ENCODE results near the gene CDC25C. TPM values are rescaled to one million over a fixed set of nuclear protein-coding genes. Genes with fewer than 3 reads are reported as not detected.

The CDC25C gene
- total and polyA plus RNA-seq, 4 donors: 0.49 to 6.9 (median 0.59) TPM; not detected in 1

GRCh38 chr5:138336952-138337684 is 5.5 kb upstream of the CDC25C start:
- no peak for DNase-seq (ENCODE audit: low spot score)
- Histone ChIP-seq H3K4me1 (ENCODE audit: control insufficient read depth in 4 of 4, insufficient read depth in 4 of 4, low read length in 3 of 4) (peaks cover 1 to 16% (median 9%) of the 10 kb centered on the region in 4 donors), H3K27ac (ENCODE audit: low read depth in 1 of 2, low read length in 2 of 2) (peak overlapping the region; percentile 95 to 99), H3K9ac (ENCODE audit: low read depth in 1 of 2, low read length in 2 of 2) (peak overlapping the region; percentile 67 to 78), H3K9me3 (ENCODE audit: control insufficient read depth in 4 of 4, low read length in 3 of 4) (no peaks in the 10 kb centered on the region), H3K36me3 (ENCODE audit: control insufficient read depth in 4 of 4, insufficient read depth in 3 of 4, low read depth in 1 of 4, low read length in 3 of 4) (peaks cover 0 to 8% (median 5%) of the 10 kb centered on the region in 4 donors), H3K27me3 (ENCODE audit: control insufficient read depth in 4 of 4, insufficient read depth in 4 of 4, low read length in 3 of 4) (no peaks in the 10 kb centered on the region), H3K4me3 (ENCODE audit: low read depth in 1 of 3, low read length in 3 of 3) (peak overlapping the region; percentile 73 to 86 (median 74))
- WGBS: 19% methylated on average over 13 of the region's 13 CpGs
- TF ChIP-seq JUND (IDR thresholded peaks at IDR 0.05) (peak; percentile 59 to 92), MAX (IDR thresholded peaks at IDR 0.05) (no peak), FOXA1 (IDR thresholded peaks at IDR 0.05) (no peak), HNF4G (IDR thresholded peaks at IDR 0.05) (no peak), HNF4A (conservative IDR thresholded peaks at IDR 0.05) (no peak), YY1 (IDR thresholded peaks at IDR 0.05) (no peak)

DNA sequence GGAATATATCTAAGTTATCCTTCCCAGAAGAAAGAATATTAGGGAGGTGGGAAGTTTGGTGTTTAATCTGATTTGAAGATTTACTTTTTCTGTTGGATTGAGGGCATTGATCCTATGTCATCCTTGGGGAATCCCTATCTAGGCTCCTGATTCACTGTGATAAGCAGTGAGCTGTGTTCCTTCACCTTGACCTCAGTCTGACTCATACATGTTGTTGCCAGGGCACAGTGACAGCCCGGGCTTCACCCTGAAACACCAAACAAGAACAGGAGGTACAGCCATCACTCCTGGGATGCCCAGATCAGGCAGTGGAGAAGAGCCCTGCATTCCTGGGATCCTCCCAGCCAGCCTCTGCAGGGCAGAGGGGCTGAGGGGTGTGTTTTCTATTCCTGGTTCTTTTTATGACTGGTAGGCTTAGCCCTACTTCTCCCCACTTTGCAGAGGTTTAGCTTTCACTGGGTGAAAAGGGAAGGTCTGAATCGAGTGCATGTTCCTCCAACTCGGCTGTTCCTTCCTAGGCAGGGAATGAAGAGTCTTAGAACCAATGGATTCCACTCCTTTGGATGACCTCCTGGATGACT is 3.4 kb upstream of the CDC25C start:
- peaks cover 2 to 30% (median 23%) of the 10 kb centered on the region in 4 donors for H3K4me1 ChIP-seq (ENCODE audit: control insufficient read depth in 4 of 4, insufficient read depth in 4 of 4, low read length in 3 of 4)
- no peaks in the 10 kb centered on the region for H3K9me3 ChIP-seq (ENCODE audit: control insufficient read depth in 4 of 4, low read length in 3 of 4)
- no peak overlapping the region for H3K4me3 ChIP-seq (ENCODE audit: low read depth in 1 of 3, low read length in 3 of 3)
- no peak for TF ChIP-seq HNF4A (conservative IDR thresholded peaks at IDR 0.05)
- no peak for TF ChIP-seq FOXA1 (IDR thresholded peaks at IDR 0.05)
- TF ChIP-seq RAD21 (IDR thresholded peaks at IDR 0.05): no peak
- TF ChIP-seq GABPA (IDR thresholded peaks at IDR 0.05 in 1 of 2, conservative IDR thresholded peaks at IDR 0.05 in 1 of 2): no peak
- no peak for TF ChIP-seq YY1 (IDR thresholded peaks at IDR 0.05)
- no peak for TF ChIP-seq FOXA2 (IDR thresholded peaks at IDR 0.05)
- TF ChIP-seq, protein P1, sequence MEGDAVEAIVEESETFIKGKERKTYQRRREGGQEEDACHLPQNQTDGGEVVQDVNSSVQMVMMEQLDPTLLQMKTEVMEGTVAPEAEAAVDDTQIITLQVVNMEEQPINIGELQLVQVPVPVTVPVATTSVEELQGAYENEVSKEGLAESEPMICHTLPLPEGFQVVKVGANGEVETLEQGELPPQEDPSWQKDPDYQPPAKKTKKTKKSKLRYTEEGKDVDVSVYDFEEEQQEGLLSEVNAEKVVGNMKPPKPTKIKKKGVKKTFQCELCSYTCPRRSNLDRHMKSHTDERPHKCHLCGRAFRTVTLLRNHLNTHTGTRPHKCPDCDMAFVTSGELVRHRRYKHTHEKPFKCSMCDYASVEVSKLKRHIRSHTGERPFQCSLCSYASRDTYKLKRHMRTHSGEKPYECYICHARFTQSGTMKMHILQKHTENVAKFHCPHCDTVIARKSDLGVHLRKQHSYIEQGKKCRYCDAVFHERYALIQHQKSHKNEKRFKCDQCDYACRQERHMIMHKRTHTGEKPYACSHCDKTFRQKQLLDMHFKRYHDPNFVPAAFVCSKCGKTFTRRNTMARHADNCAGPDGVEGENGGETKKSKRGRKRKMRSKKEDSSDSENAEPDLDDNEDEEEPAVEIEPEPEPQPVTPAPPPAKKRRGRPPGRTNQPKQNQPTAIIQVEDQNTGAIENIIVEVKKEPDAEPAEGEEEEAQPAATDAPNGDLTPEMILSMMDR (IDR thresholded peaks at IDR 0.05; ENCODE audit: low read depth, low read length, missing input control): no peak
- no peak for TF ChIP-seq MAX (IDR thresholded peaks at IDR 0.05)
- no peak for TF ChIP-seq NR2F2 (IDR thresholded peaks at IDR 0.05)
- no peak for TF ChIP-seq EGR1 (IDR thresholded peaks at IDR 0.05; ENCODE audit: low read depth in 2 of 2)
- no peak for TF ChIP-seq TAF1 (conservative IDR thresholded peaks at IDR 0.05)
- TF ChIP-seq, protein P2, sequence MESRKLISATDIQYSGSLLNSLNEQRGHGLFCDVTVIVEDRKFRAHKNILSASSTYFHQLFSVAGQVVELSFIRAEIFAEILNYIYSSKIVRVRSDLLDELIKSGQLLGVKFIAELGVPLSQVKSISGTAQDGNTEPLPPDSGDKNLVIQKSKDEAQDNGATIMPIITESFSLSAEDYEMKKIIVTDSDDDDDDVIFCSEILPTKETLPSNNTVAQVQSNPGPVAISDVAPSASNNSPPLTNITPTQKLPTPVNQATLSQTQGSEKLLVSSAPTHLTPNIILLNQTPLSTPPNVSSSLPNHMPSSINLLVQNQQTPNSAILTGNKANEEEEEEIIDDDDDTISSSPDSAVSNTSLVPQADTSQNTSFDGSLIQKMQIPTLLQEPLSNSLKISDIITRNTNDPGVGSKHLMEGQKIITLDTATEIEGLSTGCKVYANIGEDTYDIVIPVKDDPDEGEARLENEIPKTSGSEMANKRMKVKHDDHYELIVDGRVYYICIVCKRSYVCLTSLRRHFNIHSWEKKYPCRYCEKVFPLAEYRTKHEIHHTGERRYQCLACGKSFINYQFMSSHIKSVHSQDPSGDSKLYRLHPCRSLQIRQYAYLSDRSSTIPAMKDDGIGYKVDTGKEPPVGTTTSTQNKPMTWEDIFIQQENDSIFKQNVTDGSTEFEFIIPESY (IDR thresholded peaks at IDR 0.05): no peak
- DNase-seq (ENCODE audit: low spot score): no peak
- H3K36me3 ChIP-seq (ENCODE audit: control insufficient read depth in 4 of 4, insufficient read depth in 3 of 4, low read depth in 1 of 4, low read length in 3 of 4): no peaks in the 10 kb centered on the region
- no peak overlapping the region for H3K27ac ChIP-seq (ENCODE audit: low read depth in 1 of 2, low read length in 2 of 2)
- no peak overlapping the region for H3K9ac ChIP-seq (ENCODE audit: low read depth in 1 of 2, low read length in 2 of 2)
- 77% methylated on average over 3 of the region's 3 CpGs for WGBS
- H3K27me3 ChIP-seq (ENCODE audit: control insufficient read depth in 4 of 4, insufficient read depth in 4 of 4, low read length in 3 of 4): no peaks in the 10 kb centered on the region

Measured in liver (tissue), 9 donors.